Testis (tissue), 2 donors: ENCODE data around the gene PSMD12.

Experiments used
- CTCF ChIP-seq, 3 experiments: fragments of 450-650 bp in 2 of 3; fragments of 200-600 bp in 1 of 3; sonication (generic) in 1 of 3; IDR thresholded peaks; one replicate each; pipeline ENCODE4 v1.5.1; 2016 to 2019; ENCODE audit warnings: antibody characterized with exemption in 3 of 3, mild to moderate bottlenecking in 2 of 3, moderate library complexity in 1 of 3
- POLR2A ChIP-seq: fragments of 450-650 bp; IDR thresholded peaks from one replicate; pipeline ENCODE4 v1.6.1; 2017; ENCODE audit warnings: antibody characterized with exemption, mild to moderate bottlenecking, moderate library complexity

- TF ChIP-seq CTCF (IDR thresholded peaks at IDR 0.05) (no peak), POLR2A (no peak)
Measured at GRCh38 chr17:67328026-67328425, 38.4 kb downstream of the PSMD12 start.
